IMR-90 (cell line): ENCODE measurements around the gene CHN2. TPM values are rescaled to one million over a fixed set of nuclear protein-coding genes. Genes with fewer than 3 reads are reported as not detected.

Experiments
- ATAC-seq: fragments of 200-7000 bp; cut with Tn5 transposase; 2 replicates; pipeline ENCODE4 v1.9.1; 2020; ENCODE audit warnings: low read depth, mild to moderate bottlenecking, moderate library complexity
- BruUV-seq: library from RNA; stranded (reverse); fragments of 400-500 nt; replicated peaks from 2 replicates; lab custom pipeline; 2021; lab: Mats Ljungman, UMichigan
- CTCF ChIA-PET: fragments of 300-600 bp; formaldehyde crosslinking; extraction: SDS; loops from one replicate; lab custom pipeline; 2021; ENCODE audit warnings: antibody characterized with exemption; lab: Yijun Ruan, JAX
- POLR2A ChIA-PET: fragments of 300-600 bp; sonication (Branson Sonifier 250); formaldehyde crosslinking; loops from one replicate; lab custom pipeline; 2022; ENCODE audit warnings: antibody characterized with exemption; ENCODE audit not compliant: unreplicated experiment; lab: Charles Lee
- DNase-seq: peaks from one replicate; pipeline ENCODE4 v3.0.0; 2013
- H2AFZ ChIP-seq: replicated peaks from 2 replicates; pipeline ENCODE3; 2013; ENCODE audit warnings: low read length, mild to moderate bottlenecking; ENCODE audit not compliant: poor library complexity
- H2AK5ac ChIP-seq: 2 replicates; pipeline ENCODE4 v1.6.1; 2013; ENCODE audit warnings: low read depth, low read length, inconsistent platforms
- H2AK9ac ChIP-seq: replicated peaks from 2 replicates; pipeline ENCODE3; 2013; ENCODE audit warnings: mild to moderate bottlenecking, low read depth, low read length, moderate library complexity; ENCODE audit not compliant: poor library complexity
- H2BK120ac ChIP-seq: 2 replicates; pipeline ENCODE4 v1.6.1; 2013; ENCODE audit warnings: low read depth, low read length, inconsistent platforms
- H2BK15ac ChIP-seq: 3 replicates; pipeline ENCODE4 v1.6.1; 2013; ENCODE audit warnings: low read depth, low read length, inconsistent platforms
- H2BK20ac ChIP-seq: 2 replicates; pipeline ENCODE4 v1.6.1; 2013; ENCODE audit warnings: low read depth, mild to moderate bottlenecking, inconsistent platforms, low read length, moderate library complexity
- H2BK5ac ChIP-seq: 2 replicates; pipeline ENCODE4 v1.6.1; 2013; ENCODE audit warnings: mild to moderate bottlenecking, low read depth, low read length, inconsistent platforms; ENCODE audit not compliant: poor library complexity, severe bottlenecking
- H3K14ac ChIP-seq: replicated peaks from 2 replicates; pipeline ENCODE4 v1.6.1; 2013; ENCODE audit warnings: low read depth, low read length, inconsistent platforms
- H3K18ac ChIP-seq: 2 replicates; pipeline ENCODE4 v1.6.1; 2013; ENCODE audit warnings: low read depth, low read length, control low read depth
- H3K23ac ChIP-seq: 2 replicates; pipeline ENCODE4 v1.6.1; 2013; ENCODE audit warnings: low read depth, low read length, inconsistent platforms
- H3K27ac ChIP-seq: 2 replicates; pipeline ENCODE4 v1.5.1; 2013; ENCODE audit warnings: mild to moderate bottlenecking, control low read depth, low read length; ENCODE audit not compliant: insufficient read depth
- H3K27me3 ChIP-seq: 2 replicates; pipeline ENCODE4 v1.6.1; 2013; ENCODE audit warnings: low read length; ENCODE audit not compliant: control insufficient read depth, insufficient read depth
- H3K36me3 ChIP-seq: 2 replicates; pipeline ENCODE4 v1.6.1; 2013; ENCODE audit warnings: low read length, mixed read lengths; ENCODE audit not compliant: control insufficient read depth, insufficient read depth
- H3K4ac ChIP-seq: 2 replicates; pipeline ENCODE4 v1.6.1; 2013; ENCODE audit warnings: low read depth, low read length, inconsistent platforms
- H3K4me1 ChIP-seq: 2 replicates; pipeline ENCODE4 v1.6.1; 2013; ENCODE audit warnings: low read length, mixed read lengths; ENCODE audit not compliant: control insufficient read depth, insufficient read depth
- H3K4me2 ChIP-seq: 2 replicates; pipeline ENCODE4 v1.6.1; 2013; ENCODE audit warnings: low read depth, mild to moderate bottlenecking, control low read depth, low read length, moderate library complexity
- H3K4me3 ChIP-seq: 2 replicates; pipeline ENCODE4 v1.5.1; 2013; ENCODE audit warnings: low read depth, mild to moderate bottlenecking, control low read depth, low read length, moderate library complexity; ENCODE audit not compliant: insufficient read depth
- H3K56ac ChIP-seq: 2 replicates; pipeline ENCODE4 v1.6.1; 2013; ENCODE audit warnings: low read length, inconsistent platforms; ENCODE audit not compliant: insufficient read depth; ENCODE audit errors: extremely low read depth
- H3K79me1 ChIP-seq, 2 experiments: 2 replicates each; pipeline ENCODE4 v1.6.1; 2013; ENCODE audit warnings: low read length in 2 of 2, inconsistent platforms in 1 of 2, low read depth in 1 of 2
- H3K9ac ChIP-seq: 2 replicates; pipeline ENCODE4 v1.6.1; 2013; ENCODE audit warnings: low read depth, low read length, control low read depth
- H3K9me1 ChIP-seq: 2 replicates; pipeline ENCODE4 v1.6.1; 2013; ENCODE audit warnings: low read length, inconsistent platforms; ENCODE audit not compliant: insufficient read depth
- H3K9me3 ChIP-seq: 2 replicates; pipeline ENCODE4 v1.6.1; 2013; ENCODE audit warnings: low read length; ENCODE audit not compliant: control insufficient read depth, insufficient read depth
- H4K20me1 ChIP-seq: 2 replicates; pipeline ENCODE4 v1.6.1; 2013; ENCODE audit warnings: low read length, inconsistent platforms; ENCODE audit not compliant: insufficient read depth
- H4K5ac ChIP-seq: 2 replicates; pipeline ENCODE4 v1.6.1; 2013; ENCODE audit warnings: mild to moderate bottlenecking, low read depth, low read length, control low read depth
- H4K8ac ChIP-seq, 2 experiments: 2 replicates each; pipeline ENCODE4 v1.6.1; 2013; ENCODE audit warnings: low read depth in 2 of 2, low read length in 2 of 2, control low read depth in 1 of 2, inconsistent platforms in 1 of 2
- H4K91ac ChIP-seq: 2 replicates; pipeline ENCODE4 v1.6.1; 2013; ENCODE audit warnings: low read depth, low read length, inconsistent platforms; ENCODE audit not compliant: insufficient read depth
- BHLHE40 ChIP-seq: fragments of 150-350 bp; IDR thresholded peaks from 2 replicates; pipeline ENCODE4 v1.6.1; 2016; ENCODE audit warnings: mild to moderate bottlenecking, low read depth, low read length
- CEBPB ChIP-seq: IDR thresholded peaks from 2 replicates; pipeline ENCODE4 v1.6.1; 2012; ENCODE audit warnings: low read depth, low read length, improper control_type of control experiment
- SMC3 ChIP-seq: fragments of 150-350 bp; IDR thresholded peaks from 2 replicates; pipeline ENCODE4 v1.6.1; 2016; ENCODE audit warnings: low read depth, mild to moderate bottlenecking, antibody characterized with exemption, low read length, moderate library complexity
- WGBS, 2 experiments: methylation state at CpG; one replicate each; pipeline versions ENCODE4 v1.1.5 to v1.1.7; 2013; ENCODE audit warnings: missing lambda C conversion rate in 2 of 2; ENCODE audit not compliant: insufficient read length in 1 of 2; ENCODE audit errors: extremely low coverage in 2 of 2; 5-methylcytosine and 5-hydroxymethylcytosine counted together
- dilution Hi-C: fragments of 300-500 bp; cut with HindIII; formaldehyde crosslinking; loops from one replicate; pipeline ENCODE4 v1.14.3; 2018; ENCODE audit warnings: low sequenced_read_pairs; ENCODE audit not compliant: unreplicated experiment
- in situ Hi-C: fragments of 300-500 bp; cut with MboI; formaldehyde crosslinking; loops from 3 replicates; pipeline ENCODE4 v1.14.3; 2019; ENCODE audit warnings: low sequenced_read_pairs, inconsistent platforms, mixed read lengths
- intact Hi-C: fragments of 100-400 bp; cut with micrococcal nuclease; formaldehyde crosslinking; loops from 2 replicates; pipeline ENCODE4 v1.10.0; 2022
- polyA plus RNA-seq, 3 experiments: library from polyadenylated mRNA; depleted of rRNA; stranded (reverse); fragments of >200 nt; gene quantifications; 2 replicates each; pipeline ENCODE4 v1.2.3, GENCODE V29; 2012; ENCODE audit warnings: low replicate concordance in 1 of 3
- total RNA-seq: library from RNA; depleted of rRNA; stranded (reverse); fragments of >200 nt; gene quantifications from 2 replicates; pipeline ENCODE4 v1.2.3, GENCODE V29; 2012

CHN2 gene
- total and polyA plus RNA-seq, 2 of the 4 experiments (the other 2 are of a cell fraction), result not detected

DNA sequence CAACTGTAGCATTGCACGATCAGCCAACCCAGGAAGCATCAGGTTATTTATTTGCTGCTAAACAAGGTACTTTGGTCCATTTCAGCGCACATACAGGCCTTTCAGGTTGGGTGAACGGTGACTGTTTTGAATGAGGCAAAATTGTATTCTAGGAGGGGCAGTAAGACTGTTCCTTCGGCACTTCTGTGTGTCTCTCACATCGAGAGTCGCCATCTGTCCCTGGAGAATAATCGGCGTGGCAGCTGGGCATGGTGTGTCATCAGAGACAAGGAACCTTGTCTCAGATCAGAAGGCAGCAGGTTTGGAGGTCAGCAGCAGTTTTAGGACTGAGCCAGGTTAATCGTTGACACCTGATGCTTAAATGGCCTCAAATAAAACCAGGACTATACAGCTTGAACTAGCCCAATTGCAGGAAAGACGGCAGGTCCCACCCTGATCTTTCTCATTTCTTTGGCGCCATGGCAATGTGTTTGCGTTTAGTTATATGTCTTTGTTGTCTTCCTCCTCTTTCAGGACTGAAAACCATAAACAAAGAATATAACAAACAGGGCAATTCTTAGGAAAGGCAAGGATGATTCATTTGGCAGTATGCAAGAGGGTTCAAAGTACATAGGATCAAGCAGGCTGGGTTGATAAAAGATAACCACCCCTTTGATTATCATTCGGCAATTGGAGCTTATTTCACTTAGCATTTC, 277.0 kb downstream of the CHN2 start:
- DNase-seq (no peak), ATAC-seq (no peak)
- H3K18ac ChIP-seq, result no peak overlapping the region
- H2AK9ac ChIP-seq, result no peak overlapping the region
- no peaks in the 10 kb centered on the region for H3K9me3 ChIP-seq
- WGBS, 2 experiments, result no CpG with 5 or more reads among the region's 13 CpGs
- intact Hi-C loops, result no loop called here
- no peak overlapping the region for H4K5ac ChIP-seq
- no peaks in the 10 kb centered on the region for H3K9me1 ChIP-seq
- H3K4me3 ChIP-seq, result no peak overlapping the region
- dilution Hi-C loops, result no loop called here
- H2BK15ac ChIP-seq, result no peak overlapping the region
- no peaks in the 10 kb centered on the region for H3K4me1 ChIP-seq
- ChIA-PET CTCF (no interaction called here), POLR2A (no interaction called here)
- no peak overlapping the region for H3K14ac ChIP-seq
- H4K20me1 ChIP-seq, result no peaks in the 10 kb centered on the region
- H3K27me3 ChIP-seq, result no peaks in the 10 kb centered on the region
- H3K23ac ChIP-seq, result no peak overlapping the region
- in situ Hi-C loops, result no loop called here
- H3K9ac ChIP-seq, result no peak overlapping the region
- H2BK120ac ChIP-seq, result no peak overlapping the region
- H4K91ac ChIP-seq, result no peak overlapping the region
- H2AFZ ChIP-seq, result no peak overlapping the region
- no peak overlapping the region for H4K8ac ChIP-seq
- no peak overlapping the region for H3K27ac ChIP-seq
- no peak overlapping the region for H3K4me2 ChIP-seq
- no TSS peak for BruUV-seq
- TF ChIP-seq BHLHE40 (no peak), SMC3 (no peak), CEBPB (no peak)
- no peak overlapping the region for H3K56ac ChIP-seq
- no peaks in the 10 kb centered on the region for H3K36me3 ChIP-seq
- H3K4ac ChIP-seq, result no peak overlapping the region
- no peak overlapping the region for H2AK5ac ChIP-seq
- H2BK5ac ChIP-seq, result no peak overlapping the region
- H2BK20ac ChIP-seq, result no peak overlapping the region
- H3K79me1 ChIP-seq, result no peaks in the 10 kb centered on the region
